Natural killer cell (primary cell): ENCODE measurements around the gene PCDH17. TPM values are rescaled to one million over a fixed set of nuclear protein-coding genes. Genes with fewer than 3 reads are reported as not detected.

ENCODE experiments used
- ATAC-seq, 3 donors: fragments of 150-1000 bp in 2 of 3; fragments of 200-7000 bp in 1 of 3; cut with Tn5 transposase; 1 replicate in 1 of 3; 2 replicates in 2 of 3; pipeline ENCODE4 v1.10.0; 2021; ENCODE audit warnings: mild to moderate bottlenecking in 2 of 3, moderate library complexity in 2 of 3
- DNase-seq, 2 donors: peaks; one replicate each; pipeline versions ENCODE4 v3.0.0 to v3.0.0-alpha.2; 2013 to 2021; ENCODE audit warnings: mixed read lengths in 1 of 2
- H3K27ac ChIP-seq: one replicate; pipeline ENCODE4 v1.5.1; 2013; ENCODE audit warnings: mild to moderate bottlenecking, low read length
- H3K27me3 ChIP-seq: one replicate; pipeline ENCODE4 v1.6.1; 2013; ENCODE audit warnings: low read length; ENCODE audit not compliant: control insufficient read depth, insufficient read depth
- H3K36me3 ChIP-seq: one replicate; pipeline ENCODE4 v1.6.1; 2013; ENCODE audit warnings: low read length; ENCODE audit not compliant: control insufficient read depth, insufficient read depth
- H3K4me1 ChIP-seq: one replicate; pipeline ENCODE4 v1.6.1; 2013; ENCODE audit warnings: low read length; ENCODE audit not compliant: control insufficient read depth, insufficient read depth
- H3K4me3 ChIP-seq: one replicate; pipeline ENCODE4 v1.5.1; 2013; ENCODE audit warnings: low read length
- H3K9me3 ChIP-seq: one replicate; pipeline ENCODE4 v1.6.1; 2013; ENCODE audit warnings: low read length; ENCODE audit not compliant: control insufficient read depth, insufficient read depth
- H3K27ac Mint-ChIP-seq, 2 donors: one replicate each; pipeline ENCODE4 v1.8.0; 2022; ENCODE audit warnings: mild to moderate bottlenecking in 2 of 2, mixed read lengths in 2 of 2, moderate library complexity in 1 of 2
- H3K27me3 Mint-ChIP-seq, 2 donors: one replicate each; pipeline ENCODE4 v1.8.0; 2022; ENCODE audit warnings: low read depth in 2 of 2, mixed read lengths in 2 of 2
- H3K36me3 Mint-ChIP-seq: one replicate; pipeline ENCODE4 v1.8.0; 2022; ENCODE audit warnings: mixed read lengths
- H3K4me1 Mint-ChIP-seq, 2 donors: one replicate each; pipeline ENCODE4 v1.8.0; 2022; ENCODE audit warnings: mixed read lengths in 2 of 2
- H3K4me3 Mint-ChIP-seq: one replicate; pipeline ENCODE4 v1.8.0; 2022; ENCODE audit warnings: mild to moderate bottlenecking, moderate library complexity, mixed read lengths
- H3K9me3 Mint-ChIP-seq, 2 donors: one replicate each; pipeline ENCODE4 v1.8.0; 2022; ENCODE audit warnings: mixed read lengths in 2 of 2
- CTCF ChIP-seq: fragments of 200-600 bp; IDR thresholded peaks from one replicate; pipeline ENCODE4 v1.8.0; 2022; ENCODE audit warnings: antibody characterized with exemption
- WGBS: methylation state at CpG from one replicate; pipeline ENCODE4 v1.1.7; 2013; ENCODE audit warnings: missing lambda C conversion rate; ENCODE audit not compliant: insufficient coverage; 5-methylcytosine and 5-hydroxymethylcytosine counted together
- intact Hi-C: fragments of 100-400 bp; cut with micrococcal nuclease; formaldehyde crosslinking; loops from one replicate; pipeline ENCODE4 v1.14.2; 2022
- total RNA-seq, 4 donors: library from RNA; stranded (reverse); fragments of 120-200 nt in 1 of 4; gene quantifications; one replicate each; pipeline versions ENCODE4 v1.2.3 to v1.2.4, GENCODE V29; 2013 to 2022

The PCDH17 gene
- total RNA-seq, 3 donors from 2014 or later (not counting 1 experiment from before 2014, with no cell fraction given), result not detected

DNA sequence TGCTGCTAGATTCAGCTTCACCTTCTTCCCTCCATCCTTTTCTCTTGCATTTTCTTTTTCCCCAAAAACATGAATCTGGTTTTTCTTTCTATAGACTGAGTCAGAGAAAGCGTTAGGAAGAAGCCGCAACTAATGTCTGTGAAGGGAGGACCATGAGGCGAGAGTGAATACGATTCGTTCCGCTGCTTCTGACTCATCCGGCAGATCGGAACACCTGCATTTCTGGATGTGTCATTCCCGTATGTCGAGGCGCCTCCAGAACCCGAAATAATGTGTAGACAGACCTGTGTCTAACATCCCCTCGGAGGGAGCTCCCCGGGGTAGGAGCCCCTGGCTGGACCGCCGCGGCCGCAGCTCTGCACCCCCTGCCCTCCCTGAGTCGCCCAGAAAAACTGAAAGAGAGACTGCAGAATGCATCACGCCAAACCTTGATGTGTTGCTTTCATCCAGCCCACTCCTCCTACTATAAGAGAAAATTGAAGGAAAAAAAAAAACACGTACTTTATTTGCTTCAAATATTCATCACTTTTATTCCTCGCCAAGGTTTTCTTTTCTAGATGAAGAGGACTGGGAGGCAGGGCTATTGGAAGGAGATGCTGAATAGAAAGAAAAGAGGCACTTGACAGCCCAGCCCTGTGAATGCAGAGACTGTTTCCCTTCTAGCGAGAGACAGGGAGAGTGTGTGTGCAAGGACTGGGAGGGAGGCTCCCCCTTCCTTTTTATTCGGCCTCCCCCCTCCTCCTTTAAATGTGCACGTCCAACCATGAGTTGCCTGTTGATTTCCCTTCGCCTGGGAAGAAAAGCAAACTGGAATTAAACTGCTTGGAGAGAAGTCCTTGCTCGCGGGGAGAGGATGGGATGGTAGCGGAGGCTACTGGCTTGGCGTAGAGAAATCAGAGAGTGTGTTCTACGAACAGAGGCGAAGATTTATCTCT, 616 bp upstream of the PCDH17 start:
- H3K4me3 ChIP-seq, result no peak overlapping the region
- peaks cover 35 to 36% of the 10 kb centered on the region in 2 donors for H3K27me3 Mint-ChIP-seq
- no peak for TF ChIP-seq CTCF
- no peak overlapping the region for H3K27ac Mint-ChIP-seq
- H3K9me3 ChIP-seq, result peaks cover 12% of the 10 kb centered on the region
- ATAC-seq (no peak), DNase-seq (peak in 1 of 2 donors; percentile 1)
- H3K27ac ChIP-seq, result no peak overlapping the region
- 5% methylated on average over 25 of the region's 32 CpGs for WGBS
- peaks cover 21% of the 10 kb centered on the region for H3K27me3 ChIP-seq
- H3K36me3 ChIP-seq, result no peaks in the 10 kb centered on the region
- peaks cover 11 to 12% of the 10 kb centered on the region in 2 donors for H3K4me1 Mint-ChIP-seq
- H3K4me3 Mint-ChIP-seq, result peak overlapping the region; percentile 59
- intact Hi-C loops, result no loop called here
- no peaks in the 10 kb centered on the region for H3K36me3 Mint-ChIP-seq
- peaks cover 30% of the 10 kb centered on the region for H3K4me1 ChIP-seq
- H3K9me3 Mint-ChIP-seq, result peaks cover 2 to 5% of the 10 kb centered on the region in 2 donors

DNA sequence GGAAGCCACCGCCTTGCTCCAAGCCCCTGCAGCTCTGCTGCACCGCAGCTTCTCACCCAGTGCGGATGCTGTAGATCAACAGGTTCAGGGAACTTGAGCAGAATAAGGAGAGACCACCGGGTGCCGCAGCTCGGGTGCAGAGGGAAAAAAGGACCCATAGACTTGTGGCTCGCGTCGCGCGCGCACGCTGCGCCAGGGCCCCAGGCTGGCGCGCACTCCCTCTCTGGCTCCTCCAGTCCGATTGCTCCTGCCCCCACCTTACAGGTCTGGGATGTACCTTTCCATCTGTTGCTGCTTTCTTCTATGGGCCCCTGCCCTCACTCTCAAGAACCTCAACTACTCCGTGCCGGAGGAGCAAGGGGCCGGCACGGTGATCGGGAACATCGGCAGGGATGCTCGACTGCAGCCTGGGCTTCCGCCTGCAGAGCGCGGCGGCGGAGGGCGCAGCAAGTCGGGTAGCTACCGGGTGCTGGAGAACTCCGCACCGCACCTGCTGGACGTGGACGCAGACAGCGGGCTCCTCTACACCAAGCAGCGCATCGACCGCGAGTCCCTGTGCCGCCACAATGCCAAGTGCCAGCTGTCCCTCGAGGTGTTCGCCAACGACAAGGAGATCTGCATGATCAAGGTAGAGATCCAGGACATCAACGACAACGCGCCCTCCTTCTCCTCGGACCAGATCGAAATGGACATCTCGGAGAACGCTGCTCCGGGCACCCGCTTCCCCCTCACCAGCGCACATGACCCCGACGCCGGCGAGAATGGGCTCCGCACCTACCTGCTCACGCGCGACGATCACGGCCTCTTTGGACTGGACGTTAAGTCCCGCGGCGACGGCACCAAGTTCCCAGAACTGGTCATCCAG, 964 bp downstream of the PCDH17 start:
- no peak for TF ChIP-seq CTCF
- WGBS, result 10% methylated on average over 70 of the region's 70 CpGs
- peaks cover 35 to 36% of the 10 kb centered on the region in 2 donors for H3K27me3 Mint-ChIP-seq
- peaks cover 2 to 5% of the 10 kb centered on the region in 2 donors for H3K9me3 Mint-ChIP-seq
- H3K4me1 Mint-ChIP-seq, result peaks cover 11 to 12% of the 10 kb centered on the region in 2 donors
- no peaks in the 10 kb centered on the region for H3K36me3 ChIP-seq
- no peak overlapping the region for H3K27ac Mint-ChIP-seq
- H3K4me1 ChIP-seq, result peaks cover 30% of the 10 kb centered on the region
- DNase-seq (peak in 1 of 2 donors; percentile 2), ATAC-seq (no peak)
- H3K4me3 ChIP-seq, result no peak overlapping the region
- H3K9me3 ChIP-seq, result peaks cover 12% of the 10 kb centered on the region
- H3K4me3 Mint-ChIP-seq, result peak overlapping the region; percentile 69
- peaks cover 21% of the 10 kb centered on the region for H3K27me3 ChIP-seq
- intact Hi-C loops, result no loop called here
- no peak overlapping the region for H3K27ac ChIP-seq
- no peaks in the 10 kb centered on the region for H3K36me3 Mint-ChIP-seq

GRCh38 chr13:57633141-57633949, 1.8 kb downstream of the PCDH17 start:
- H3K9me3 Mint-ChIP-seq, result peaks cover 2 to 5% of the 10 kb centered on the region in 2 donors
- peaks cover 30% of the 10 kb centered on the region for H3K4me1 ChIP-seq
- no peak for TF ChIP-seq CTCF
- H3K4me3 Mint-ChIP-seq, result peak overlapping the region; percentile 17
- 17% methylated on average over 77 of the region's 77 CpGs for WGBS
- H3K36me3 ChIP-seq, result no peaks in the 10 kb centered on the region
- peaks cover 12% of the 10 kb centered on the region for H3K9me3 ChIP-seq
- DNase-seq (no peak), ATAC-seq (no peak)
- intact Hi-C loops, result no loop called here
- H3K36me3 Mint-ChIP-seq, result no peaks in the 10 kb centered on the region
- H3K27ac ChIP-seq, result no peak overlapping the region
- H3K27me3 ChIP-seq, result peaks cover 19% of the 10 kb centered on the region
- H3K27ac Mint-ChIP-seq, result no peak overlapping the region
- H3K27me3 Mint-ChIP-seq, result peaks cover 32 to 33% of the 10 kb centered on the region in 2 donors
- no peak overlapping the region for H3K4me3 ChIP-seq
- H3K4me1 Mint-ChIP-seq, result peaks cover 11 to 12% of the 10 kb centered on the region in 2 donors
